Heart left ventricle (tissue), 13 donors: Measurements from ENCODE around the gene SPAG4.

Experiments
- CTCF ChIP-seq, 12 donors: fragments of 200-600 bp; sonication (generic) in 4 of 12; IDR thresholded peaks; one replicate each; pipeline versions ENCODE4 v1.5.0 to v1.8.0; 2018 to 2022; ENCODE audit warnings: antibody characterized with exemption in 12 of 12, mild to moderate bottlenecking in 5 of 12
- POLR2A ChIP-seq, 2 donors: fragments of 450-650 bp; IDR thresholded peaks; one replicate each; pipeline ENCODE4 v1.6.1; 2017; ENCODE audit warnings: antibody characterized with exemption in 2 of 2, mild to moderate bottlenecking in 2 of 2, moderate library complexity in 2 of 2
- donor health status: ischemic (EF 13 %, LVEDD 7.1; RV severe dilation, severe dysfunction).
- donor health status: DM: no; HTN: yes; CAD: no.
- donor health status: DM: no; HTN: no; CAD: no.
- donor health status: ischemic (EF 25% LVEDD 6.9; RV normal size, moderate dysfunction).
- donor health status: ischemic (EF 25% LVEDD 5.7; RV mildly dilated, moderate dysfunction).
- donor health status: ischemic (EF 35%, LVEDD 5.7; RV mildly dilated, moderate dysfunction).
- donor health status: nonischemic (EF 11% LVEDD 7.7; RV severe dilation, severe dysfunction).
- donor health status: DM: yes; HTN: yes; CAD: no.
- donor health status: PGD.
- donor health status: ischemic (EF 29% LVEDD 5.4; RV normal size, mild dysfunction).
- donor health status: nonischemic (EF 23%, LVEDD 6.1; RV moderate dilation, normal function).

GRCh38 chr20:35616465-35617396, 1.1 kb downstream of the SPAG4 start:
- TF ChIP-seq POLR2A (IDR thresholded peaks at IDR 0.05) (peak in 1 of 2 donors; percentile 73), CTCF (IDR thresholded peaks at IDR 0.05) (no peak)
